Measurements from ENCODE around the gene ATG2A. TPM values are rescaled to one million over a fixed set of nuclear protein-coding genes. Genes with fewer than 3 reads are reported as not detected.

Gene ATG2A
- total RNA-seq, 1 donor from 2014 or later: 28.7 TPM

GRCh38 chr11:64918017-64918416 is 1.0 kb upstream of the ATG2A start:
- peaks cover 24% of the 10 kb centered on the region for H3K4me1 Mint-ChIP-seq (ENCODE audit: unreplicated experiment)
- peaks cover 4% of the 10 kb centered on the region for H3K36me3 Mint-ChIP-seq (ENCODE audit: unreplicated experiment)
- peak overlapping the region; percentile 83 for H3K4me3 Mint-ChIP-seq (ENCODE audit: unreplicated experiment)
- DNase-seq (ENCODE audit: extremely low spot score, unreplicated experiment): no peak
- peak overlapping the region; percentile 92 for H3K27ac Mint-ChIP-seq (ENCODE audit: unreplicated experiment)
- H3K27me3 Mint-ChIP-seq (ENCODE audit: unreplicated experiment): no peaks in the 10 kb centered on the region
- peak; percentile 28 for TF ChIP-seq CTCF (IDR thresholded peaks at IDR 0.05)
- no peaks in the 10 kb centered on the region for H3K9me3 Mint-ChIP-seq (ENCODE audit: unreplicated experiment)

- DNase-seq (ENCODE audit: extremely low spot score, unreplicated experiment): no peak
- no peak for TF ChIP-seq CTCF (IDR thresholded peaks at IDR 0.05)
- H3K27ac Mint-ChIP-seq (ENCODE audit: unreplicated experiment): peak overlapping the region; percentile 92
- H3K4me3 Mint-ChIP-seq (ENCODE audit: unreplicated experiment): peak overlapping the region; percentile 83
- H3K36me3 Mint-ChIP-seq (ENCODE audit: unreplicated experiment): peaks cover 4% of the 10 kb centered on the region
- H3K4me1 Mint-ChIP-seq (ENCODE audit: unreplicated experiment): peaks cover 24% of the 10 kb centered on the region
- H3K9me3 Mint-ChIP-seq (ENCODE audit: unreplicated experiment): no peaks in the 10 kb centered on the region
- H3K27me3 Mint-ChIP-seq (ENCODE audit: unreplicated experiment): no peaks in the 10 kb centered on the region
These were observed 620 bp upstream of the ATG2A start for GRCh38 chr11:64917663-64917995.

DNA sequence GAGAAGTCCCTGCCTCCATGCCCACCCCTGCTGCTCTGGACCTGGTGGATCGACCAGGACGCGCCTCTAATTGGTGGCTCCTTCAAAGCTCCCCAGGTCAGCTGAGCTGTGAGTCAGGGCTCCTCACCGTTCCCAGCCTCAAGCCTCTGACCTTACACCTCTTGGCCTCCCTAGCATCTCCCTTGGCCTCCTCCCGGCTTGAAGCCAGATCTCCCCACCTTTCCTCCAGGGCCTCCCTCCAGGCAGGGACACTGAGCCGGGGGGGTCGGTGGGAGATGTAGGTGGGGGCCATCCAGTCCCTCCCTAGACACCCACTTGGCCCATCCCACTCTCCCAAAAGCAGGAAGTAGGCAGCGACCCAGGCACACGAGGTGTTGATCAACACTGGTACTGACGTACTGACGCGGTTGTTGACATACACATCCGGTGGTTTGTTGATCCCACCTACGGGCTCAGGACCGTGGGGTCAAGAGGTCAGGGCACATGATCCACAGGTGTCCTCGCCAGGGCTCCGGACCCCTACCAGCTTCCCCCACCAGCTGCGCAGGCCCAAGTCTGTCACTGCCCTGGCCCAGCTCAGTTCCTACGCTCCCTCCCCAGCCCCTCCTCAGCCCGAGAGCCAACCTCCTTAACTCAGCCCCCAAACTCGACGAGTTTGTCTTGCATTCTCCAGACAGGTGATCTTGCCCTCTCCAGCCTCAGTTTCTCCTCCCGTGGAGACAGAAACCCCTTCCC is 802 bp downstream of the ATG2A start:
- Mint-ChIP-seq H3K27me3 (ENCODE audit: unreplicated experiment) (no peaks in the 10 kb centered on the region), H3K9me3 (ENCODE audit: unreplicated experiment) (no peaks in the 10 kb centered on the region), H3K27ac (ENCODE audit: unreplicated experiment) (peak overlapping the region; percentile 90), H3K4me3 (ENCODE audit: unreplicated experiment) (peak overlapping the region; percentile 83), H3K36me3 (ENCODE audit: unreplicated experiment) (peaks cover 10% of the 10 kb centered on the region), H3K4me1 (ENCODE audit: unreplicated experiment) (peaks cover 24% of the 10 kb centered on the region)
- no peak for DNase-seq (ENCODE audit: extremely low spot score, unreplicated experiment)
- TF ChIP-seq CTCF (IDR thresholded peaks at IDR 0.05): no peak

- Mint-ChIP-seq H3K36me3 (ENCODE audit: unreplicated experiment) (peaks cover 15% of the 10 kb centered on the region), H3K27me3 (ENCODE audit: unreplicated experiment) (no peaks in the 10 kb centered on the region), H3K27ac (ENCODE audit: unreplicated experiment) (no peak overlapping the region), H3K4me3 (ENCODE audit: unreplicated experiment) (peak overlapping the region; percentile 83), H3K9me3 (ENCODE audit: unreplicated experiment) (no peaks in the 10 kb centered on the region), H3K4me1 (ENCODE audit: unreplicated experiment) (peaks cover 24% of the 10 kb centered on the region)
- no peak for DNase-seq (ENCODE audit: extremely low spot score, unreplicated experiment)
- TF ChIP-seq CTCF (IDR thresholded peaks at IDR 0.05): no peak
These were observed 1.6 kb downstream of the ATG2A start for GRCh38 chr11:64915376-64915887.

DNA sequence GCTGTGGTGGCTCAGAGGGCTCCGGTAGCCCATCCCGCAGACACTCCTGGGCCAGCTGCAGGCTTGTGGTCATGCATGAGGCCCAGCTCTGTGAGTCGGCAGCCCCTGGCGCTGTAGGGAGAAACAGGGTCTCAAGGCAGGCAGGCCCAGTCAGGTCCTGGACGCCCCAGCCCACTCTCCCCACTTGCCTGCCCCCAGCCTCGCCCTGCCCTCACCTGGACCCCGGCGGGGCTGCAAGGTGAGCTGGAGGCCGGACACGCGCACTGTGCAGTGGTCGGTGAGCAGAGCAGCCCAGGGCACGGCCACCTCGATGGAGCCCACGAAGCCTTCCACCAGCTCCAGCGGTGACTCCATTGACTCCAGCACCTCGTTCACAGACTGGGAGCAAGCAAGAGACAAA is 2.9 kb downstream of the ATG2A start:
- no peaks in the 10 kb centered on the region for H3K9me3 Mint-ChIP-seq (ENCODE audit: unreplicated experiment)
- peaks cover 24% of the 10 kb centered on the region for H3K4me1 Mint-ChIP-seq (ENCODE audit: unreplicated experiment)
- DNase-seq (ENCODE audit: extremely low spot score, unreplicated experiment): peak; percentile 84
- TF ChIP-seq CTCF (IDR thresholded peaks at IDR 0.05): no peak
- no peaks in the 10 kb centered on the region for H3K27me3 Mint-ChIP-seq (ENCODE audit: unreplicated experiment)
- no peak overlapping the region for H3K27ac Mint-ChIP-seq (ENCODE audit: unreplicated experiment)
- peaks cover 15% of the 10 kb centered on the region for H3K36me3 Mint-ChIP-seq (ENCODE audit: unreplicated experiment)
- H3K4me3 Mint-ChIP-seq (ENCODE audit: unreplicated experiment): no peak overlapping the region
